HCT116 (cell line): ENCODE data around the gene SLC6A7. TPM values are rescaled to one million over a fixed set of nuclear protein-coding genes. Genes with fewer than 3 reads are reported as not detected.

ENCODE experiments used
- ATAC-seq: fragments of 200-7000 bp; cut with Tn5 transposase; 2 replicates; pipeline ENCODE4 v1.9.1; 2020; ENCODE audit warnings: mild to moderate bottlenecking, moderate library complexity
- BruUV-seq: library from RNA; stranded (reverse); fragments of 400-500 nt; replicated peaks from 2 replicates; lab custom pipeline; 2021; lab: Mats Ljungman, UMichigan
- CTCF ChIA-PET: fragments of 300-600 bp; sonication (Branson Sonifier 250); formaldehyde crosslinking; loops from one replicate; lab custom pipeline; 2021; ENCODE audit warnings: antibody characterized with exemption; lab: Charles Lee
- POLR2A ChIA-PET: fragments of 300-600, 350-600 bp; sonication (Branson Sonifier 250); formaldehyde crosslinking; loops from one replicate; lab custom pipeline; 2021; ENCODE audit warnings: antibody characterized with exemption; lab: Charles Lee
- RAD21 ChIA-PET, 2 experiments: fragments of 300-600 bp; sonication (Branson Sonifier 250); formaldehyde crosslinking; loops; one replicate each; lab custom pipeline; 2023; ENCODE audit warnings: low total read pairs in 2 of 2; ENCODE audit not compliant: uncharacterized antibody in 2 of 2, unreplicated experiment in 2 of 2, low non-redundant PET in 1 of 2; lab: Charles Lee
- DNase-seq: peaks from one replicate; pipeline ENCODE4 v3.0.0-alpha.2; 2010; ENCODE audit warnings: low read depth, low spot score
- H2AFZ ChIP-seq: fragments of 200-600 bp; shearing (Covaris generic), sonication (generic); 2 replicates; pipeline ENCODE4 v1.6.1; 2017; ENCODE audit warnings: low read depth, mixed run types, mixed read lengths, antibody characterized with exemption, low read length; ENCODE audit not compliant: poor library complexity, severe bottlenecking
- H3K27ac ChIP-seq: 2 replicates; pipeline ENCODE4 v1.5.1; 2012; ENCODE audit warnings: low read depth, low read length
- H3K27me3 ChIP-seq: fragments of 200-600 bp; sonication (generic); 2 replicates; pipeline ENCODE4 v1.6.1; 2016; ENCODE audit warnings: mixed run types, low read length, mixed read lengths; ENCODE audit not compliant: insufficient read depth
- H3K36me3 ChIP-seq, 2 experiments: fragments of 200-500 bp in 1 of 2; fragments of 200-600 bp in 1 of 2; sonication (Bioruptor generic) in 1 of 2; sonication (generic) in 1 of 2; 2 replicates each; pipeline versions ENCODE4 v1.5.1 to v1.6.1; 2014 to 2016; ENCODE audit warnings: low read length in 2 of 2, inconsistent platforms in 1 of 2, mixed read lengths in 1 of 2, mixed run types in 1 of 2; ENCODE audit not compliant: insufficient read depth in 2 of 2, control insufficient read depth in 1 of 2
- H3K4me1 ChIP-seq, 2 experiments: fragments of 200-600 bp in 1 of 2; sonication (generic) in 1 of 2; 2 replicates each; pipeline versions ENCODE4 v1.5.1 to v1.6.1; 2012 to 2017; ENCODE audit warnings: low read length in 2 of 2, inconsistent platforms in 1 of 2, mild to moderate bottlenecking in 1 of 2, mixed read lengths in 1 of 2, mixed run types in 1 of 2, moderate library complexity in 1 of 2; ENCODE audit not compliant: insufficient read depth in 2 of 2, control insufficient read depth in 1 of 2
- H3K4me2 ChIP-seq: fragments of 200-600 bp; sonication (generic); 2 replicates; pipeline ENCODE4 v1.6.1; 2017; ENCODE audit warnings: mixed run types, low read length, mixed read lengths
- H3K4me3 ChIP-seq, 2 experiments: fragments of 200-600 bp in 1 of 2; sonication (generic) in 1 of 2; replicated peaks in 1 of 2; 2 replicates each; pipeline ENCODE4 v1.5.1; 2011 to 2016; ENCODE audit warnings: low read length in 2 of 2, control low read depth in 1 of 2, low read depth in 1 of 2, mild to moderate bottlenecking in 1 of 2, mixed read lengths in 1 of 2, mixed run types in 1 of 2
- H3K79me2 ChIP-seq: fragments of 200-600 bp; sonication (generic); 2 replicates; pipeline ENCODE4 v1.6.1; 2017; ENCODE audit warnings: mild to moderate bottlenecking, mixed run types, low read length, moderate library complexity, mixed read lengths; ENCODE audit not compliant: insufficient read depth
- H3K9ac ChIP-seq: fragments of 200-600 bp; sonication (generic); 2 replicates; pipeline ENCODE4 v1.6.1; 2016; ENCODE audit warnings: low read length, mixed read lengths
- H3K9me2 ChIP-seq: fragments of 200-600 bp; sonication (generic), shearing (Covaris generic); 2 replicates; pipeline ENCODE4 v1.6.1; 2017; ENCODE audit warnings: mixed run types, mild to moderate bottlenecking, moderate library complexity; ENCODE audit not compliant: insufficient read depth
- H3K9me3 ChIP-seq, 2 experiments: fragments of 200-500 bp in 1 of 2; fragments of 200-600 bp in 1 of 2; sonication (Bioruptor generic) in 1 of 2; sonication (generic) in 1 of 2; 2 replicates each; pipeline ENCODE4 v1.6.1; 2014 to 2017; ENCODE audit warnings: low read length in 2 of 2, mixed read lengths in 2 of 2, inconsistent platforms in 1 of 2, low read depth in 1 of 2, mild to moderate bottlenecking in 1 of 2, mixed run types in 1 of 2, moderate library complexity in 1 of 2; ENCODE audit not compliant: control insufficient read depth in 1 of 2, insufficient read depth in 1 of 2
- H4K20me1 ChIP-seq: fragments of 200-600 bp; sonication (generic), shearing (Covaris generic); 2 replicates; pipeline ENCODE4 v1.6.1; 2017; ENCODE audit warnings: mixed run types, mild to moderate bottlenecking, moderate library complexity; ENCODE audit not compliant: insufficient read depth
- ATF3 ChIP-seq: IDR thresholded peaks from 2 replicates; pipeline ENCODE4 v1.6.1; 2012
- CBX3 ChIP-seq: IDR thresholded peaks from 2 replicates; pipeline ENCODE4 v1.6.1; 2012; ENCODE audit warnings: low read depth
- ELF1 ChIP-seq: IDR thresholded peaks from 2 replicates; pipeline ENCODE4 v1.6.1; 2012; ENCODE audit warnings: low read depth, borderline replicate concordance
- EZH2 ChIP-seq: fragments of 200-600 bp; sonication (generic); IDR thresholded peaks from 2 replicates; pipeline ENCODE4 v1.6.1; 2017; ENCODE audit warnings: antibody characterized with exemption, mixed run types
- FOSL1 ChIP-seq: IDR thresholded peaks from 2 replicates; pipeline ENCODE4 v1.6.1; 2012; ENCODE audit warnings: low read depth
- MAX ChIP-seq: IDR thresholded peaks from 2 replicates; pipeline ENCODE4 v1.6.1; 2012
- POLR2A ChIP-seq: IDR thresholded peaks from 2 replicates; pipeline ENCODE4 v1.7.0; 2011; ENCODE audit warnings: borderline replicate concordance; ENCODE audit not compliant: insufficient read depth, insufficient read length; ENCODE audit errors: extremely low read depth
- POLR2AphosphoS5 ChIP-seq: IDR thresholded peaks from 2 replicates; pipeline ENCODE4 v1.6.1; 2011; ENCODE audit warnings: mild to moderate bottlenecking, low read depth, low read length, moderate library complexity
- SRF ChIP-seq: IDR thresholded peaks from 2 replicates; pipeline ENCODE4 v1.6.1; 2012; ENCODE audit warnings: low read depth
- ZBTB33 ChIP-seq: IDR thresholded peaks from 2 replicates; pipeline ENCODE4 v1.6.1; 2011; ENCODE audit warnings: mild to moderate bottlenecking, low read length, moderate library complexity; ENCODE audit not compliant: insufficient replicate concordance; ENCODE audit errors: extremely low read depth
- ZNF274 ChIP-seq: fragments of 200-500 bp; sonication (Bioruptor generic); IDR thresholded peaks from 2 replicates; pipeline ENCODE4 v1.6.1; 2014; ENCODE audit warnings: mild to moderate bottlenecking, low read depth, low read length, inconsistent platforms
- intact Hi-C: fragments of 100-400 bp; cut with micrococcal nuclease; formaldehyde crosslinking; loops from 2 replicates; pipeline ENCODE4 v1.10.0; 2022
- total RNA-seq: library from RNA; stranded (reverse); gene quantifications from one replicate; pipeline ENCODE4 v1.2.1, GENCODE V29; 2021; ENCODE audit not compliant: unreplicated experiment

SLC6A7 gene
- total RNA-seq, 1 experiment from 2014 or later, result not detected

- no peak for TF ChIP-seq ELF1
- no peak for TF ChIP-seq MAX
- no peak for TF ChIP-seq CBX3
- TF ChIP-seq POLR2AphosphoS5, result no peak
- no peak for TF ChIP-seq FOSL1
Measured at GRCh38 chr5:150206098-150206778, 16.4 kb downstream of the SLC6A7 start (continued).

- Histone ChIP-seq H4K20me1 (no peaks in the 10 kb centered on the region), H3K27ac (no peak overlapping the region), H2AFZ (no peak overlapping the region), H3K9ac (no peak overlapping the region), H3K4me3 (no peak overlapping the region), H3K4me2 (no peak overlapping the region), H3K36me3 (no peaks in the 10 kb centered on the region), H3K9me3 (no peaks in the 10 kb centered on the region), H3K27me3 (no peaks in the 10 kb centered on the region), H3K4me1 (peaks cover 0 to 12% of the 10 kb centered on the region in 2 experiments; a peak in 2 of 4 replicates)
- ATAC-seq, result no peak
- DNase-seq, result no peak
- ChIA-PET CTCF (interaction anchor here (1.5 kb wide), 1 partner anchor 31 kb away, joined by 3 read pairs; no protein-coding TSS in a partner anchor), POLR2A (no interaction called here), RAD21 (no interaction called here)
- BruUV-seq, result no TSS peak
- intact Hi-C loops, result no loop called here
- TF ChIP-seq SRF (no peak), ELF1 (no peak), EZH2 (no peak), POLR2A (no peak), CBX3 (no peak), ZBTB33 (no peak), POLR2AphosphoS5 (no peak), ZNF274 (no peak), ATF3 (no peak)
- TF ChIP-seq, all 23 proteins: peak for 0
- H3K79me2 ChIP-seq, result no peaks in the 10 kb centered on the region
- no peaks in the 10 kb centered on the region for H3K9me2 ChIP-seq
Measured at GRCh38 chr5:150206779-150207115, 16.9 kb downstream of the SLC6A7 start.
